Fibroblast of skin of left biceps (primary cell): Measurements from ENCODE around the gene AKNA.
A peak's percentile ranks its signal among the peaks of the same experiment; 100 is the strongest.

Experiments
- DNase-seq, 2 experiments: peaks; one replicate each; pipeline ENCODE4 v3.0.0-alpha.2; 2013; ENCODE audit warnings: low read depth in 2 of 2

The AKNA gene

DNA sequence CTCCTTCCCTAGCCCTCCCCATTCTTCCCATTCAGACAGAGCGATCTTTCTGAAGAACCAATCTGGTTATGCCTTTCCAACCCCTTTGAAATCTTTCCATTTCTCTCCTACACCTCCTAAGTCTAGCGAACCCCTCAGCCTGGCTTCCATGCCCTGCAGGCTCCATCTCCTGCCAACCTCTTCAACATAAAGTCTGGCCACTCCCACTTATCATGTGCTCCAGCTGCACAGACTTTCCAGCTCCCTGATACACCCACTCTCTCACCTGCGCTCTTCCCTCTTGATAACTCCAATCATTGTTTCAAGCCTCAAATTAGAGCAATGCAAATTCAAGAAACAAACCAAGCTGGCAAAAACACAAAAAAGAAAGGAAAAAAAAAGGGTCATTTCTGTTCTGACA is 68.6 kb downstream of the AKNA start:
- DNase-seq, result no peak

DNA sequence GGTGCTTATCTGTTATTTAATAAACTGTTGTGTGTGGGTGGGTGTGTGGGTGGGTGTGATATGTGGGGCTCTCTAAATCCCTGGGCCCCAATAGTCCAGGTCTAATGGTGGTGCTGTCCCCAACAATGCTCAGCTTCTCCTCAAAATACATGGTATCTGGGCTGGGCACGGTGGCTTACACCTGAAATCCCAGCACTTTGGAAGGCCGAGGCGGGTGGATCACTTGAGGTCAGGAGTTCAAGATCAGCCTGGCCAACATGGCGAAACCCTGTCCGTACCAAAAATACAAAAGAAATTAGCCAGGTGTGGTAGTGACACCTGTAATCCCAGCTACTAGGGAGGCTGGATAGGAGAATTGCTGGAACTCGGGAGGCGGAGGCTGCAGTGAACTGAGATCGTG is 69.4 kb downstream of the AKNA start:
- DNase-seq, result no peak

DNA sequence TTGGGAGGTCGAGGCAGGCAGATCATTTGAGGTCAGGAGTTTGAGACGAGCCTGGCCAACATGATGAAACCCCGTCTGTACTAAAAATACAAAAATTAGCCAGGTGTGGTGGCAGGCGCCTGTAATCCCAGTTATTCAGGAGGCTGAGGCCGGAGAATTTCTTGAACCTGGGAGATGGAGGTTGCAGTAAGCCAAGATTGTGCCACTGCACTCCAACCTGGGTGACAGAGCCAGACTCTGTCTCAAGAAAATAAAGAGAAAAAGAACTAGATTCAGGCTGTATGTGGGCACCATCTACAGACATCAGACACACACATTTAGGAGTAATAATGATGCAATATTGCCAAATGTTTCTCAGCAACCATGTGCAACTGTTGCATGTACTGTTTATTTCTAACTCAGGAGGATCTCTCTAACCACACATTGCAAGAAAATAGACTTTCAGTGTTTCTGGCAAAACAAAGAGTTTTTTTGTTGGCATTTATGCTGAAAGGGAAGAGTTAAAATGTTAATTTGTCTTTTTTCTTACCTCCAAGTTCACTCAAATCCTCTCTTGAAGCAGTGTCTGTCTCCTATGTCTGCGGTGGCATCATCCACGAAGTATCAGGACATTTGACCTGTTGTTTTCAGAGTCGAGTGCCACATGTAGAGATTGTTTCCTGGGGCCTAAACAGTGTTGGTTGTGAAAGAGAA is 70.0 kb downstream of the AKNA start:
- DNase-seq, result peak; percentile 70 to 83

DNA sequence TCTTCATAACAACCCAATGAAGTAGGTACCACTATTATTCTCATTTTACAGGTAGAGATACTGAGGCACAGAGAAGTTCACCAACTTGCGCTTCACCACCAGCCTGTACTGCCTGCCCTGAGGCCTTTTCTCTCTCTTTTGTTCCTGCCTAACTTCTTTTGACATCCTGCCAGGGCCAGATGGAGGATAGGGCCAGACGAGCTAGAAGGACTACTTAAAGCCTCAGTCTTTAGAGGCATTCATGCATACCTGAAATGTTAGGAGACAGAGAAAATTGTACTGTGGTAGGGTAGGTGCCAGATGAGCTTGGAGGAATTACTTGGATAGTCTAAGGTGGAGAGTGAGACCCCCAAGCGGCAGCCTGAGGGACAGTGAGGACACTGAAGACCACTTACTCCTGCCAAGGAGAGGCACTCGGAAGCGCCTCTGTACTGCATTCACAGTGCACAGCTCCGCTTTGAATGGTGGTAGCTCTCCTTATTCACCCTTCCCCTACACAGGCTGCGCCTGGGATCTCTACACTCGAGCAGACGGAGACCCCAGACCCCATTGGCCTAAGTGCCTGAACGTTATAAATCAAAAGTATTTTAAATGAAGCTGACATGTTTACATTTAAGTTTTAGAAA is 71.1 kb downstream of the AKNA start:
- no peak for DNase-seq

DNA sequence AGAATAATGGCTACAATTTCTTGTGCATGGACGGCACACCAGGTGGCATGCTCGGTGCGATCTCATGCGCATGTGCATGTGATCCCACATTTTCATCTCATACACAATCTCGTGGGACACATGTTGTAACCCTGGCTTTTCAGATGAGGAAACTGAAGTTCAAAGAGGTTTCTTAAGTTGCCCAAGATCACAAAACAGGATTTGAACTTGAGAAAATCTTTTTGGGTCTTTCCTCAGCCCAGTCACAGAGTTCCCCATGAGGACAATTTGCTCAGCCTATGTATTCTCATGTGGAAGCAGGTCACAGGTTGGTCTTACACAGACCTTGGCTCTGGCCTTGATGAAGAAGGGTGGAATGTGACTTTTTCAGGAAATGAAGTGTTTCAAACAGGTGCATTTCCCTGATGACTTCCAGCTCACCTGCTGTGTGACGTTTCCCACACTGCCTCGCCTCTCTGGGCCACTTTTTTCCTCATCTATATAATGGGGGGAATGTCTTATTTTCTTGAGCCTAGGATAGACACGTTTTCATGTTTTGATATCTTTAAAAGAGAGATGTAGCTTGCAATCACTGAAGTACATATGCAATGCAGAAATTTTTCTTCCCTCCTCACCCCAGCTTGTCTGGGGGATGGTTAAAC is 71.9 kb downstream of the AKNA start:
- DNase-seq, result no peak

DNA sequence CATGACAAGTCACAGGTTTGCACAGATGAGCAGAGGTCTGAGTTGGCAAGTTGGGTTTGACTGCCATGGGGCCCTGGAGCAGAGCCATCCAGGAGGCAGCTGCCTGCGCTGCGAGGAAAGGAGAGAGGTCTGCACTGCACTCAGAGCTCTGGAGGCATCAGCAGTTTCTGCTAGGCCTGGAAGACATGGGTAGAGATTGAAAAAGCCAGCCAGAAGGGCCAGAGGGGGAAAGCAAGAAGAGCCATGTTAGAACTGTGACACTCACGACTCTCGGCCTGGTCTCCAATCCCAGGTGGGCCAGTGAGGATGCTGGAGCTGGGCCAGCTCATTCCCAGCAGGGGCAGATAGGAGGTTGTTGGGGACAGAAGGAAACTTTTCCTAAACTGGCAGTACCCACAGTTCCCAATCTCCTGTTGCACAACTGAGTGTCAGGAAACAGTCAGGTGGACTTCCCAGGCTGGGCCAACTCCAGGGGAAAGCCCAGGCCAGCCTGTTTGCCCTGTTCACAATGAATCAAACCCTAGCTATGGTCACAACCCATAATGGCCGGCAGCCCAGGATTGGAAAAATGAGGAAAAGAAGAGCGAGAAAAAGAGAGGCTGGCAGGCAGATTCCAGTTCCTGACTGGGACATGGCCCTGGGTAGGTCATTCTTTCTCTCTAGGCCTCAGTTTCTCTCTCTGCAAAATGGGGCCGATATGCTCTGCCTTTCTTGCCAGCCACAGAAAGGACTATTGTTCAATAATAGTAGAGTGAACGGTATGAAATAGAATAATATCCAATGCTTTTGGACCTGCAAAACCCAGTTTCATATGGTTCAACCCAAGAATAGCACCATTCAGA is 72.7 kb downstream of the AKNA start:
- DNase-seq, result no peak

DNA sequence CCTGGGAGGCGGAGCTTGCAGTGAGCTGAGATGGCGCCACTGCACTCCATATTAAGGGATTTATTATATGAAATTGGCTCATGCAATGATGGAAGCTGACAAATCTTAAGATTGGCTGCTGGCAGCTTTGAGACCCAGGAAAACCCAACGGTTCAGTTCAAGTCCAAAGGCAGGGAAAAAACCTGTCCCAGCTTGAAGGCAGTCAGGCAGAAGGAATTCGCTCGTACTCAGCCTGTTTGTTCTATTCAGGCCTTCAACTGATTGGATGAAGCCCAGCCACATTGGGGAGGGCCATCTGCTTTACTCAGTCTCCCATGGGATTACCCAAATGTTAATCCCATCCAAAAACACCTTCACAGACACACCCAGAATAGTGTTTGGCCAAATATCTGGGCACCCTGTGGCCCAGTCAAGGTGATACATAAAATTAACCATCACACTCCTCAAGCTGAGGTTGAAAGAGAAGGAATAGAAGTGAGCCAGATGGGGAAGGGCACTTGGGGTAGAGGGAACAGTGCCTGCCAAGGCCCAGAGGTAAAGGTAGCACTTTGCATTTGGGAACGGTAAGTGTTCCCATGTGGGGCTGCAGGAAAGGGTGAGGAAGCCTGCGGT is 73.4 kb downstream of the AKNA start:
- no peak for DNase-seq

DNA sequence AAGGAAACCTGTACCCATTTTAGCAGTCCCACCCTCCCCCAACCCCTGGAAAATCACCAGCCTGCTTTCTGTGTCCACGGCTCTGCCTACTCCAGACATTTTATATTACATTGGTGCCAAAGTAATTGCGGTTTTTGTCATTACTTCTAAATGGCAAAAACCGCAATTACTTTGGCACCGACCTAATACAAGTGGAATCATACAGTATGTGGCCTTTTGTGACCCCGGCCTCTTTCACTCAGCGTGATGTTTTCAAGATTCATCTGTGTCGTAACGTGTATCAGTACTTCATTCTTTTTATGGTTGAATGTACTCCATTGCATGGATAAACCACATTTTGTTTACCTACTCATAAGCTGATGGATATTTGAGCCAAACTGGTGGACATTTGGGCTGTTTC is 74.6 kb downstream of the AKNA start:
- no peak for DNase-seq

DNA sequence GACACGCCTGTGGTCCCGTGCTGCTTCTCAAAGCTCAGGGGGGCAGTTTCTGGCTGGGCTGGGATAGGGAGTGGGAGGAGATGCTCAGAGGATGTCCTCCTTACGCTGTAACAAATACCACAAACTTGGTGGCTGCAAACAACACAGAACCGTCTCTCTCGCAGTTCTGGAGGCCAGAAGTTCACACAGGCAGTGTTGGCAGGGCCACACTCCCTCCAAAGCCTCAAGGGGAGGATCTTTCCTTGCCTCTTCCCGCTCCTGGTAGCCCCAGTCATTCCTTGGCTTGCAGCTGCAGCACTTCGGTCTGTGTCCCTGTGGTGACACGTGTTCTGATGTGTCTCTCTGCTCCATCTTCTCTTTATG is 75.3 kb downstream of the AKNA start:
- no peak for DNase-seq

DNA sequence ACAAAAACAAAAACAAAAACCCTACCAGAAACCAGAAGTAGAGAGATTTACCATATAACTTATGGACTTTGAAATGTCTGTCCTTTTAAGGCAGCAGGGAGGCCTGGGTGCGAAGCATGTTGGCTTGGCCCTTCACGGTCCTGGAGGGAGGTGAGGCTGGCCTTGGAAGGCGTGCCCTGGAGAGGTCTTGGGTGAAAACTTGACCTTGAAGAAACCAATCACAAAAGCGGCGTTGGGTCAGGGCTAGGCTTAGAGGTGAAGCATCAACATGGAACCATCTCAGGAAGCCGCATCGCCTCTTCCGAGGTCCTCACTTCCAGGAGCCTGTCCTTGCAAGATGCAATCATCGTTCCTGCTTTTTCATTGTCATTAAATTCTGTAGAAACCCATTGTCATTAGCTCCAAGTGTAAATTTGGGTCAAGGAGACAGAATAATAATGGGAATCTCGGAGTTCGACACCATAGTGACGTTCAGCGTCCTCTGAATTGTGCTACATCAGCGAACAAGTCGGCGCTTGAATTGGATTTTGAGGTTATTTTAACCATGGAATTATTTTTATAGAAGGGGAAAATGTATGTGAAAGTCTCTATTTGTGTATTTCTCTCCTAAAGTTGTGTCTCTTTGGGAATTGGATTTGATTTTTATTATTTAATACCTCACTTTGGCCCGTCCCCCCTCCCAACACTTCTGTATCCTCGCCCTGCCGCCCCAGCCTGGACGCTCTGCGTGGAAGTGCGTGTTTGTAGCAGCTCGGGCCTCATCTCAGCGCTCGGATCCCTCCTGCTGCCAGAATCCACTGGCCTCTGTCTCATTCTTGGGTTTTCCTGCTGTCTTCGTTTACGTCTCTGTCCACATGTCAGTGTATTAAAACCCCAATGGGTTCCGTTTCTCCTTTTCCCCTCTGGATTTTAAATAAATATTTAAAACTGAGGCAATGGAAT is 75.9 kb downstream of the AKNA start:
- DNase-seq, result no peak

DNA sequence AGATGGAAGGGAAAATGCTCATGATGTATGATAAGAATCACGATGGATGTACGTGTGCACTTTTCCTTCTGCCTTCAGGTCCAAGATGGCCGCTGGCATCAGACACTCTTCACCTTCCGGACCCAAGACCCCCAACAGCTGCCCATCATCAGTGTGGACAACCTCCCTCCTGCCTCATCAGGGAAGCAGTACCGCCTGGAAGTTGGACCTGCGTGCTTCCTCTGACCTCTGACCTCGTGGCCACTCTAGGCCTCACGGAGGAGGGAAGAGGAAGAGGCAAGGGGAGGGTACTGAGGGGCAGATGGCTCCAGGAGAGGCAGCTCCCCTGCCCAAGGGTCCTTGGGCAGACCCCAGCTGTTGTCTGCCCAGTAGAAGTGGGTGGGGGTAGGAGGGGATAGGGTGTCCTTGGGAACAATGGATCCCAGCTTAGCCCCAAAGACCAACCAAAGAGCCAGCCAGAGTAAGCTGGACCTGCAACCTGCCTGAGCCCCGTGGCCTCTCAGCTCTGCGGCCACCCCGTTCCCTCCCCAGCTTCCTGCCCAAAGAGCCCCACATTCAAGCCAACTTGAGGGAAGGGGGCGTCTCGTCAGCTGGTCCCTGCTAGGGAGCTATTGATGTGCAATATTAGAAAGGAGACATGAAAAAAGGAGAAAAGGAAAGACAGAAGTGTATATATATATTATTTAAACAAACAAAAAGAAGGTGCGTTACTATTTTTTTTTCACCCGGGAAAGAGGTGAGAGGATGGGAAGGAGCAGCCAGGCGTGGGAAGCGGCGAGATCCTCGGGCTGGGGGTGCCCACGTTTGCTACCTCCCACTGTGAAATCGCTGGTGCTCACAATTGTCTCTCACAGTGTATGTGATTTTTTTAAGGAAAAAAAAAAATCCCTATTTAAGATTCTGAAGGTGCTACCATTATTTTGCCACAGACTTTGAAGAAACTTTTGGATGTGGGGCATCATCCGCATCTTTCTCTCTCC is 77.0 kb downstream of the AKNA start:
- no peak for DNase-seq

DNA sequence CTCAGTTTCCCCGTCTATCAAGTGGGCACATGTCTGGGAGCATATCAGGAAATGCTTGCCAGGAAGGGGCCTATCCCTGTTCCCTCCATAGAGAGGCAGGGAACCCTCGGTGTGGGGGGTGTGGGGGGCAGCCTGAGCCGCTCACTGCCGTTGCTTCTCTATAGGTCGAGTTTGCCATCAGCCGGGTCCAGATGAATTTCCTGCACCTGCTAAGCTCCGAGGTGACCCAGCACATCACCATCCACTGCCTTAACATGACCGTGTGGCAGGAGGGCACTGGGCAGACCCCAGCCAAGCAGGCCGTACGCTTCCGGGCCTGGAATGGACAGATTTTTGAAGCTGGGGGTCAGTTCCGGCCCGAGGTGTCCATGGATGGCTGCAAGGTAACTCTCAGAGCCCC is 78.7 kb downstream of the AKNA start:
- no peak for DNase-seq

DNA sequence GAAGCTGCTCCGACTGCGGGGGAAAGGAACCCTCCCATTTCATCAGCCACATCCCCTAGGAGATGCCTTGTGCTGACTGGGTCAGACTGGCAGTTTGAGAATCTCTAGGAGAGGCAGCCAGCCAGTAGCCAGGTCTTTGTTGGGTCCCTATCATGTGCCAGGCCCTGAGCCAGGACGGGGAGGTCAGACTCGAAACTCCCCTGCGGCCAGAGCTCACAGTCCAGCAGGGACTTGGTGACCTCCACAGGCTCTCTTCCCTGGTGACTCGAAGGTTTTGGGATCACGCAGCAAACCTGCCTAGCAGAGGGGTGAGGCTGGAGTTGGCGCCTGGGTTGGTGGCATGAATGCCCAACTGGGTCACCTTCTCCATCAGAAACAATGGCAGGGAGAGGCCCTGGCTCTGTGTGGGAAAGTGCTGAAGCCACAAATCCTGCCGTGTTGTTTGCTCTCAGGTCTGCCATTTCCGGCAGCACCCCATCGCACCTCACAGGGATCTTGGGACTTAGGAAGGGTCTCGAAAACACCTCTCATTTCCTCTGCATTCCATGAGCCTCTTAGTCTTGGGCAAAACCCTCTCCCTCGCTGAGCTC is 79.3 kb downstream of the AKNA start:
- no peak for DNase-seq

DNA sequence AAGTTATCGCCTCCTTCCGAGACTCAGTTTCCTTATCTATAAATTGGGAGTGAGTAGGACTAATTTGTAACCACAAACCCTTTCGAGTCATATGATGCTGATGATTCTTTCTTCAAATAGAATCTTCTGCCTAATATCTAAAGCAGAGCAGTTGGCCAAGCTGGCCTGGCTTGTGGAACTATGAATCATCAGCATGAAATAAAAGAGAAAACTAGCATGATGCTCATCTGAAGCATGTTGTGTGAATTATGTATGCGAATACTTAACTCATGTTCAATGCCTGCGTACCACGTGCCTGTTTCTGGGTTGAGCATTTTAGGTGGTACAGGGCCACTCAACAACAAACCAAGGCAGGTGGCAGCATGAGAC is 79.9 kb downstream of the AKNA start:
- peak in 1 of 2 experiments; percentile 9 for DNase-seq

DNA sequence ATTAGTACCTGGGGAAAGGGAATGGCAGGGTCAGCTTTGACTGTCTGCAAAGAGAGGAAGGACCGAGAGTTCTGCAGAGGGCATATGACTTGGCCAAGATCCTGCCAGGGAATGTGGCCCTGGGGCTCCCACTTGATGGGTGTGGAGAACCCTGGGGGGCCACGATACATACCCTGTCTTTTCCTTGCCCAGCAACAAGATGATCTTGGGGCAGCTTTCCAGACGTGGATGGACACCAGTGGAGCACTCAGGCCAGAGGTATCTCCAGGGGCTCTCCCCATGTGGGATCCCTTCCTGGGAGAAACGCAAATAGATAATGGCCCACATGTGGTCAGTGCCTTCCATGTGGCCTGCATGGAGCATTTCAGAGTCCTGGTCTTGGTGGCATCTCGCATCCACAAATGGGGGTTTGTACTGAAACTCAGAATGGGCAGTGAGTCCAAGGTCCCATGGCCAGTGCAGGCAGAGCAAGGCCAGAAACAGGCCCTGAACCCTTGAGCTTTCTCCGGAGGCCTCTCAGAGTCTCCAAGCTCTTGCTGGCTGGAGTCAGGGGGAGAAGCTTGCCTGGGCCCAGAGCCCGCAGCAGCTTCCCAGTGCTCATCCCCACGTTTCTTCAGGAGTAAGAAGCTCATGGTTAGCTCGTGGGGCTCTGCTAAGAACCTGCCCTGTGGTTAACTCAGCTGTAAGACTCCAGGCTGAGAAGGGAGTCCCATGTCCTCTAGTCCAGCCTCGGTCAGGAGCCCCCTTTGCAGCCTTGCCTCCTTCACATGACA is 83.2 kb downstream of the AKNA start:
- no peak for DNase-seq

DNA sequence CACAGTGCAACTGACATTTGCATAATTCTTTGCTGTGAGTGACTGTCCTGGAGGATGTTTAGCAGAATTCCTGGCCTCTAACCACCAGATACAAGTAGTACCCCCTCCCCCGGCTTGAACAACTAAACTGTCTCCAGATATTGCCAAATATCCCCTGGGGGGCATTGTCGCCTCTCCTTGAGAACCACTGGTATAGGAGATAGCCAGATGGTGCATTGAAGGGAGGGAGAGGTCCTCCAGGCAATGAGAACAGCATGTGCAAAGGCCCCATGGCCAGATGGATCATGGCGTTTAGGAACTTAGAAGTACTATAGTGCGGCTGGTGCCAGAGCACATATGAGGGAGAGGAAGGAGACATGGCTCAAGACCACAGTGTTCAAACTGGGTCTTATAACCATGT is 83.8 kb downstream of the AKNA start:
- no peak for DNase-seq

DNA sequence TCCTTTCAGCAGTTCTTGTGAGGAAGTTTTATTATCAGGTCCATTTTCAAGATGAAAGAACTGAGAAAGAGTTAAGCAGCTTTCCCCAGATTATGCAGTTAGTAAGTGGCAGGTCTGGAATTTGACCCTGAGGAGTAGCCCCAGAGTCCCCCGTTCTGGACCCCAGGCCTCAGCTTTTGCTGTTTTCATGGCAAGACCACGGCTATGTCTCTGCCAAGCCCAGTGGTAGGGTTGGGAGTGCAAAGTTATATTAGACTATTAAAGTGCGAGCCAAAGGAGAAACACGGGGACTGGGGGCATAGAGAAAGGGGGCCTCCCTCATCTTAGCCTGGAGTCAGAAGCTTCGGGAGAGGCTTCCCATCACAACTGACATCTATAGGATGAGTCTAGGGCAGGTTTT is 84.2 kb downstream of the AKNA start:
- no peak for DNase-seq

DNA sequence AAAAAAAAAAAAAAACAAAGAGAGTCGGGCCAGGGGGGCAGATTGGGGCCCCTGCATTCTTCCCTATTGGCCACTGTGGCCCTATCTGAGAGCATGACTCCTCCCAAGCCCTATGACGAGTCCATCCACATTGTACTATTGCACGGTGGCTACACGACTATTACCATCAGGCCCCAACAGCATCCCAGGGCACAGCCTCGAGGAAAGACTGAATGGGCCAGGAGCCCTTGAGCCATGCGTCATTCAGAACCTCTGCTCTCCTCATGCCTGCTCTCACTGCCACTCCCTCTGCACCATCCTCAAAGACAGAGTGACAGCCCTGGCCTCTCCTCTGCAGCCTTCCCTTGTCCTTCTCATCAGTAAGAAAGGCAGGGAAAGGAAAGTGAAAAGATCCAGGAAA is 85.1 kb downstream of the AKNA start:
- DNase-seq, result no peak
